GM23338 (cell line): ENCODE data around the gene PSMD3. TPM values are rescaled to one million over a fixed set of nuclear protein-coding genes. Genes with fewer than 3 reads are reported as not detected.

ENCODE experiments used
- ATAC-seq: fragments of 200-7000 bp; cut with Tn5 transposase; 3 replicates; pipeline ENCODE4 v1.9.1; 2020
- DNase-seq: peaks from one replicate; pipeline ENCODE4 v3.0.0-alpha.2; 2015; ENCODE audit warnings: low spot score
- H2AFZ ChIP-seq: fragments of 200-600 bp; sonication (generic); 2 replicates; pipeline ENCODE4 v1.8.0; 2016; ENCODE audit warnings: antibody characterized with exemption, mild to moderate bottlenecking, moderate library complexity
- H3F3A ChIP-seq: fragments of 200-600 bp; sonication (generic); replicated peaks from 2 replicates; pipeline ENCODE4 v1.8.0; 2017; ENCODE audit warnings: antibody characterized with exemption, mixed run types, low read depth
- H3K27ac ChIP-seq: fragments of 200-600 bp; sonication (generic); 2 replicates; pipeline ENCODE4 v1.6.1; 2016; ENCODE audit warnings: low read depth
- H3K27me3 ChIP-seq: fragments of 200-600 bp; sonication (generic); 2 replicates; pipeline ENCODE4 v1.8.0; 2016; ENCODE audit warnings: mild to moderate bottlenecking, mixed run types, moderate library complexity; ENCODE audit not compliant: insufficient read depth
- H3K36me3 ChIP-seq: fragments of 200-600 bp; sonication (generic); 2 replicates; pipeline ENCODE4 v1.8.0; 2016; ENCODE audit warnings: mild to moderate bottlenecking; ENCODE audit not compliant: insufficient read depth
- H3K4me1 ChIP-seq: fragments of 200-600 bp; sonication (generic); 2 replicates; pipeline ENCODE4 v1.8.0; 2016; ENCODE audit warnings: mild to moderate bottlenecking, moderate library complexity; ENCODE audit not compliant: insufficient read depth
- H3K4me2 ChIP-seq: fragments of 200-600 bp; sonication (generic); 2 replicates; pipeline ENCODE4 v1.7.1; 2017; ENCODE audit warnings: mixed run types
- H3K4me3 ChIP-seq: fragments of 200-600 bp; sonication (generic); 2 replicates; pipeline ENCODE4 v1.6.1; 2016; ENCODE audit warnings: mixed run types
- H3K79me2 ChIP-seq: fragments of 200-600 bp; sonication (generic); replicated peaks from 2 replicates; pipeline ENCODE4 v1.8.0; 2017; ENCODE audit warnings: mild to moderate bottlenecking; ENCODE audit not compliant: insufficient read depth
- H3K9me2 ChIP-seq: fragments of 200-600 bp; sonication (generic); 2 replicates; pipeline ENCODE4 v1.8.0; 2017; ENCODE audit not compliant: insufficient read depth
- H4K20me1 ChIP-seq: fragments of 200-600 bp; sonication (generic); replicated peaks from 2 replicates; pipeline ENCODE4 v1.8.0; 2017; ENCODE audit warnings: mild to moderate bottlenecking; ENCODE audit not compliant: insufficient read depth
- H3K27ac Mint-ChIP-seq: 2 replicates; pipeline ENCODE4 v1.8.0; 2020; ENCODE audit warnings: inconsistent platforms, mild to moderate bottlenecking, moderate library complexity, mixed read lengths
- H3K27me3 Mint-ChIP-seq: 3 replicates; pipeline ENCODE4 v1.8.0; 2022; ENCODE audit warnings: low read depth, mild to moderate bottlenecking, moderate library complexity, mixed read lengths, inconsistent platforms; ENCODE audit not compliant: insufficient read depth, poor library complexity
- H3K36me3 Mint-ChIP-seq: 3 replicates; pipeline ENCODE4 v1.8.0; 2021; ENCODE audit warnings: low read depth, mild to moderate bottlenecking, inconsistent platforms, moderate library complexity, mixed read lengths
- H3K4me1 Mint-ChIP-seq: 3 replicates; pipeline ENCODE4 v1.8.0; 2020; ENCODE audit warnings: mild to moderate bottlenecking, inconsistent platforms, mixed read lengths
- H3K4me3 Mint-ChIP-seq: 3 replicates; pipeline ENCODE4 v1.8.0; 2021; ENCODE audit warnings: moderate library complexity, mild to moderate bottlenecking, inconsistent platforms, mixed read lengths
- H3K9me3 Mint-ChIP-seq: 3 replicates; pipeline ENCODE4 v1.8.0; 2020; ENCODE audit warnings: moderate library complexity, mild to moderate bottlenecking, inconsistent platforms, mixed read lengths
- CREB1 ChIP-seq: fragments of 250-450 bp; sonication (Bioruptor Pico); IDR thresholded peaks from 2 replicates; pipeline ENCODE4 v1.5.0; 2020; ENCODE audit warnings: low read depth, mild to moderate bottlenecking, moderate library complexity
- NANOG ChIP-seq: IDR thresholded peaks from 2 replicates; pipeline ENCODE4 v1.6.1; 2016; ENCODE audit warnings: antibody characterized with exemption, borderline replicate concordance
- STAT1 ChIP-seq: IDR thresholded peaks from one replicate; pipeline ENCODE4 v1.6.1; 2016; ENCODE audit warnings: antibody characterized with exemption; ENCODE audit not compliant: unreplicated experiment
- polyA plus RNA-seq: library from polyadenylated mRNA; unstranded; fragments of >200 nt; fragmentation: Nextera tagmentation; extraction: Ambion mirVana; gene quantifications from 2 replicates; pipeline ENCODE4 v1.2.1, GENCODE V29; 2016
- total RNA-seq: library from RNA; depleted of rRNA; stranded (reverse); fragments of >200 nt; shearing (Covaris generic); gene quantifications from 2 replicates; pipeline ENCODE4 v1.2.3, GENCODE V29; 2014
- TF ChIP-seq, protein P1 (sequence below): fragments of 250-450 bp; sonication (Bioruptor Pico); IDR thresholded peaks from 2 replicates; pipeline ENCODE4 v1.5.0; 2020; ENCODE audit warnings: mild to moderate bottlenecking, moderate library complexity
- TF ChIP-seq, protein P2 (sequence below), 2 experiments: fragments of 200-600 bp in 1 of 2; sonication (generic) in 1 of 2; conservative IDR thresholded peaks; 2 replicates each; pipeline versions ENCODE4 v1.5.1 to v1.6.1; 2016 to 2017; ENCODE audit warnings: antibody characterized with exemption in 2 of 2, low read depth in 2 of 2, mild to moderate bottlenecking in 2 of 2, moderate library complexity in 1 of 2

PSMD3 gene
- total and polyA plus RNA-seq, 2 experiments from 2014 or later: 112 to 217 TPM

- no peaks in the 10 kb centered on the region for H3K79me2 ChIP-seq
- Mint-ChIP-seq H3K36me3 (peaks cover 50% of the 10 kb centered on the region), H3K4me1 (peaks cover 11% of the 10 kb centered on the region), H3K27me3 (peaks cover 4% of the 10 kb centered on the region), H3K4me3 (no peak overlapping the region), H3K27ac (no peak overlapping the region), H3K9me3 (no peaks in the 10 kb centered on the region)
- no peak overlapping the region for H3K4me2 ChIP-seq
- peaks cover 9% of the 10 kb centered on the region; the same call in 1 of the 2 replicates for H3K4me1 ChIP-seq
- no peak overlapping the region for H3K27ac ChIP-seq
- ATAC-seq (no peak), DNase-seq (no peak)
- H4K20me1 ChIP-seq: 0 out of 2 replicates have a peak, but pooled peaks cover 2% of the 10 kb centered on the region
- no peaks in the 10 kb centered on the region for H3K9me2 ChIP-seq
- TF ChIP-seq STAT1 (no peak), CREB1 (CRISPR knock-in tag) (no peak), NANOG (no peak)
- TF ChIP-seq, protein P1, sequence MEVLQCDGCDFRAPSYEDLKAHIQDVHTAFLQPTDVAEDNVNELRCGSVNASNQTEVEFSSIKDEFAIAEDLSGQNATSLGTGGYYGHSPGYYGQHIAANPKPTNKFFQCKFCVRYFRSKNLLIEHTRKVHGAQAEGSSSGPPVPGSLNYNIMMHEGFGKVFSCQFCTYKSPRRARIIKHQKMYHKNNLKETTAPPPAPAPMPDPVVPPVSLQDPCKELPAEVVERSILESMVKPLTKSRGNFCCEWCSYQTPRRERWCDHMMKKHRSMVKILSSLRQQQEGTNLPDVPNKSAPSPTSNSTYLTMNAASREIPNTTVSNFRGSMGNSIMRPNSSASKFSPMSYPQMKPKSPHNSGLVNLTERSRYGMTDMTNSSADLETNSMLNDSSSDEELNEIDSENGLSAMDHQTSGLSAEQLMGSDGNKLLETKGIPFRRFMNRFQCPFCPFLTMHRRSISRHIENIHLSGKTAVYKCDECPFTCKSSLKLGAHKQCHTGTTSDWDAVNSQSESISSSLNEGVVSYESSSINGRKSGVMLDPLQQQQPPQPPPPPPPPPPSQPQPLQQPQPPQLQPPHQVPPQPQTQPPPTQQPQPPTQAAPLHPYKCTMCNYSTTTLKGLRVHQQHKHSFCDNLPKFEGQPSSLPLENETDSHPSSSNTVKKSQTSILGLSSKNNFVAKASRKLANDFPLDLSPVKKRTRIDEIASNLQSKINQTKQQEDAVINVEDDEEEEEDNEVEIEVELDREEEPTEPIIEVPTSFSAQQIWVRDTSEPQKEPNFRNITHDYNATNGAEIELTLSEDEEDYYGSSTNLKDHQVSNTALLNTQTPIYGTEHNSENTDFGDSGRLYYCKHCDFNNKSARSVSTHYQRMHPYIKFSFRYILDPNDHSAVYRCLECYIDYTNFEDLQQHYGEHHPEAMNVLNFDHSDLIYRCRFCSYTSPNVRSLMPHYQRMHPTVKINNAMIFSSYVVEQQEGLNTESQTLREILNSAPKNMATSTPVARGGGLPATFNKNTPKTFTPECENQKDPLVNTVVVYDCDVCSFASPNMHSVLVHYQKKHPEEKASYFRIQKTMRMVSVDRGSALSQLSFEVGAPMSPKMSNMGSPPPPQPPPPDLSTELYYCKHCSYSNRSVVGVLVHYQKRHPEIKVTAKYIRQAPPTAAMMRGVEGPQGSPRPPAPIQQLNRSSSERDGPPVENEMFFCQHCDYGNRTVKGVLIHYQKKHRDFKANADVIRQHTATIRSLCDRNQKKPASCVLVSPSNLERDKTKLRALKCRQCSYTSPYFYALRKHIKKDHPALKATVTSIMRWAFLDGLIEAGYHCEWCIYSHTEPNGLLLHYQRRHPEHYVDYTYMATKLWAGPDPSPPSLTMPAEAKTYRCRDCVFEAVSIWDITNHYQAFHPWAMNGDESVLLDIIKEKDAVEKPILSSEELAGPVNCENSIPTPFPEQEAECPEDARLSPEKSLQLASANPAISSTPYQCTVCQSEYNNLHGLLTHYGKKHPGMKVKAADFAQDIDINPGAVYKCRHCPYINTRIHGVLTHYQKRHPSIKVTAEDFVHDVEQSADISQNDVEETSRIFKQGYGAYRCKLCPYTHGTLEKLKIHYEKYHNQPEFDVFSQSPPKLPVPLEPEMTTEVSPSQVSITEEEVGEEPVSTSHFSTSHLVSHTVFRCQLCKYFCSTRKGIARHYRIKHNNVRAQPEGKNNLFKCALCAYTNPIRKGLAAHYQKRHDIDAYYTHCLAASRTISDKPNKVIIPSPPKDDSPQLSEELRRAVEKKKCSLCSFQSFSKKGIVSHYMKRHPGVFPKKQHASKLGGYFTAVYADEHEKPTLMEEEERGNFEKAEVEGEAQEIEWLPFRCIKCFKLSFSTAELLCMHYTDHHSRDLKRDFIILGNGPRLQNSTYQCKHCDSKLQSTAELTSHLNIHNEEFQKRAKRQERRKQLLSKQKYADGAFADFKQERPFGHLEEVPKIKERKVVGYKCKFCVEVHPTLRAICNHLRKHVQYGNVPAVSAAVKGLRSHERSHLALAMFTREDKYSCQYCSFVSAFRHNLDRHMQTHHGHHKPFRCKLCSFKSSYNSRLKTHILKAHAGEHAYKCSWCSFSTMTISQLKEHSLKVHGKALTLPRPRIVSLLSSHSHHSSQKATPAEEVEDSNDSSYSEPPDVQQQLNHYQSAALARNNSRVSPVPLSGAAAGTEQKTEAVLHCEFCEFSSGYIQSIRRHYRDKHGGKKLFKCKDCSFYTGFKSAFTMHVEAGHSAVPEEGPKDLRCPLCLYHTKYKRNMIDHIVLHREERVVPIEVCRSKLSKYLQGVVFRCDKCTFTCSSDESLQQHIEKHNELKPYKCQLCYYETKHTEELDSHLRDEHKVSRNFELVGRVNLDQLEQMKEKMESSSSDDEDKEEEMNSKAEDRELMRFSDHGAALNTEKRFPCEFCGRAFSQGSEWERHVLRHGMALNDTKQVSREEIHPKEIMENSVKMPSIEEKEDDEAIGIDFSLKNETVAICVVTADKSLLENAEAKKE (CRISPR knock-in tag): no peak
- TF ChIP-seq, protein P2, sequence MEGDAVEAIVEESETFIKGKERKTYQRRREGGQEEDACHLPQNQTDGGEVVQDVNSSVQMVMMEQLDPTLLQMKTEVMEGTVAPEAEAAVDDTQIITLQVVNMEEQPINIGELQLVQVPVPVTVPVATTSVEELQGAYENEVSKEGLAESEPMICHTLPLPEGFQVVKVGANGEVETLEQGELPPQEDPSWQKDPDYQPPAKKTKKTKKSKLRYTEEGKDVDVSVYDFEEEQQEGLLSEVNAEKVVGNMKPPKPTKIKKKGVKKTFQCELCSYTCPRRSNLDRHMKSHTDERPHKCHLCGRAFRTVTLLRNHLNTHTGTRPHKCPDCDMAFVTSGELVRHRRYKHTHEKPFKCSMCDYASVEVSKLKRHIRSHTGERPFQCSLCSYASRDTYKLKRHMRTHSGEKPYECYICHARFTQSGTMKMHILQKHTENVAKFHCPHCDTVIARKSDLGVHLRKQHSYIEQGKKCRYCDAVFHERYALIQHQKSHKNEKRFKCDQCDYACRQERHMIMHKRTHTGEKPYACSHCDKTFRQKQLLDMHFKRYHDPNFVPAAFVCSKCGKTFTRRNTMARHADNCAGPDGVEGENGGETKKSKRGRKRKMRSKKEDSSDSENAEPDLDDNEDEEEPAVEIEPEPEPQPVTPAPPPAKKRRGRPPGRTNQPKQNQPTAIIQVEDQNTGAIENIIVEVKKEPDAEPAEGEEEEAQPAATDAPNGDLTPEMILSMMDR (conservative IDR thresholded peaks at IDR 0.05; ENCODE audit: low read depth in 2 of 2): no peak
- H3K36me3 ChIP-seq: peaks cover 9% of the 10 kb centered on the region; the same call in 1 of the 2 replicates
- H2AFZ ChIP-seq: no peak overlapping the region
- H3K4me3 ChIP-seq: no peak overlapping the region
- peaks cover 9% of the 10 kb centered on the region; the same call in 1 of the 2 replicates for H3F3A ChIP-seq
- H3K27me3 ChIP-seq: no peaks in the 10 kb centered on the region
Measured at GRCh38 chr17:40033339-40033738, 52.7 kb downstream of the PSMD3 start.
